HepG2 (cell line): Measurements from ENCODE around the gene NUP153. TPM values are rescaled to one million over a fixed set of nuclear protein-coding genes. Genes with fewer than 3 reads are reported as not detected.

Source experiments
- ATAC-seq: fragments of 200-7000 bp; cut with Tn5 transposase; 3 replicates; pipeline ENCODE4 v1.9.1; 2020; ENCODE audit warnings: mild to moderate bottlenecking, moderate library complexity
- BruUV-seq: library from RNA; stranded (reverse); fragments of 400-500 nt; replicated peaks from 2 replicates; lab custom pipeline; 2021; lab: Mats Ljungman, UMichigan
- CTCF ChIA-PET: fragments of 300-600 bp; formaldehyde crosslinking; extraction: SDS; loops from one replicate; lab custom pipeline; 2021; ENCODE audit warnings: low total read pairs, inconsistent platforms, low intra/inter-chr PET ratio; lab: Yijun Ruan, JAX
- POLR2A ChIA-PET: fragments of 350-600 bp; sonication (Branson Sonifier 250); formaldehyde crosslinking; loops from one replicate; lab custom pipeline; 2020; ENCODE audit warnings: antibody characterized with exemption, inconsistent platforms; lab: Yijun Ruan, JAX
- DNase-seq: peaks from one replicate; pipeline ENCODE4 v3.0.0-alpha.2; 2015; ENCODE audit warnings: low spot score
- FAIRE-seq: peaks from 3 replicates; lab custom pipeline; 2011; peaks lifted over from hg19 to GRCh38; lab: Jason Lieb, UNC
- H2AFZ ChIP-seq: one replicate; pipeline ENCODE4 v1.6.1; 2011; ENCODE audit warnings: low read length, inconsistent platforms
- H3K27ac ChIP-seq: fragments of 300-600 bp; 3 replicates; pipeline ENCODE4 v1.8.0; 2011; ENCODE audit warnings: mixed run types, mild to moderate bottlenecking, mixed read lengths, low read length, inconsistent platforms; ENCODE audit not compliant: insufficient read depth; ENCODE audit errors: extremely low read length
- H3K27me3 ChIP-seq, 2 experiments: fragments of 200-600 bp in 1 of 2; 2 replicates in 1 of 2; 3 replicates in 1 of 2; pipeline versions ENCODE4 v1.6.0 to v1.8.0; 2011; ENCODE audit warnings: low read length in 2 of 2, mild to moderate bottlenecking in 2 of 2, moderate library complexity in 2 of 2, inconsistent platforms in 1 of 2; ENCODE audit not compliant: insufficient read depth in 2 of 2, control insufficient read depth in 1 of 2
- H3K36me3 ChIP-seq, 2 experiments: fragments of 200-600 bp in 1 of 2; replicated peaks in 1 of 2; 2 replicates in 1 of 2; 3 replicates in 1 of 2; pipeline versions ENCODE4 v1.5.1 to v1.8.0; 2011; ENCODE audit warnings: low read length in 2 of 2, inconsistent platforms in 1 of 2; ENCODE audit not compliant: insufficient read depth in 2 of 2, control insufficient read depth in 1 of 2
- H3K4me1 ChIP-seq: 2 replicates; pipeline ENCODE4 v1.5.1; 2012; ENCODE audit warnings: low read length, inconsistent platforms; ENCODE audit not compliant: insufficient read depth
- H3K4me2 ChIP-seq: 2 replicates; pipeline ENCODE4 v1.6.0; 2011; ENCODE audit warnings: low read depth, low read length, inconsistent platforms
- H3K4me3 ChIP-seq, 3 experiments: fragments of 200-600 bp in 1 of 3; sonication (generic), shearing (Covaris generic) in 1 of 3; replicated peaks in 1 of 3; 2 replicates each; pipeline ENCODE4 v1.5.1; 2011 to 2016; ENCODE audit warnings: low read length in 3 of 3, inconsistent platforms in 2 of 3, low read depth in 2 of 3, mild to moderate bottlenecking in 2 of 3, control low read depth in 1 of 3, mixed read lengths in 1 of 3; ENCODE audit not compliant: insufficient read depth in 1 of 3
- H3K79me2 ChIP-seq: one replicate; pipeline ENCODE4 v1.6.1; 2011; ENCODE audit warnings: low read length, inconsistent platforms; ENCODE audit not compliant: insufficient read depth
- H3K9ac ChIP-seq: 2 replicates; pipeline ENCODE4 v1.6.0; 2011; ENCODE audit warnings: mild to moderate bottlenecking, low read depth, low read length, inconsistent platforms; ENCODE audit not compliant: insufficient read depth
- H3K9me3 ChIP-seq: 2 replicates; pipeline ENCODE4 v1.5.1; 2012; ENCODE audit warnings: mild to moderate bottlenecking, low read length
- H4K20me1 ChIP-seq: 2 replicates; pipeline ENCODE4 v1.6.0; 2011; ENCODE audit warnings: inconsistent platforms, mild to moderate bottlenecking, low read length, moderate library complexity; ENCODE audit not compliant: insufficient read depth
- ATF7 ChIP-seq, 2 experiments: fragments of 450-650 bp in 1 of 2; sonication (generic) in 1 of 2; formaldehyde crosslinking in 1 of 2; IDR thresholded peaks; 2 replicates each; pipeline versions ENCODE4 v1.4.0 to v1.6.1; 2016 to 2020; ENCODE audit warnings: antibody characterized with exemption in 1 of 2, mild to moderate bottlenecking in 1 of 2, missing genetic modification reagents in 1 of 2
- CTCF ChIP-seq: sonication (generic); formaldehyde crosslinking; IDR thresholded peaks from 2 replicates; pipeline ENCODE4 v1.5.0; 2020; ENCODE audit warnings: mild to moderate bottlenecking, missing genetic modification reagents, moderate library complexity
- POLR2AphosphoS5 ChIP-seq: IDR thresholded peaks from 2 replicates; pipeline ENCODE4 v1.6.1; 2012; ENCODE audit warnings: low read depth, low read length
- SRSF1 ChIP-seq: fragments of 200-400 bp; formaldehyde crosslinking; optimal IDR thresholded peaks from 2 replicates; pipeline ENCODE3; 2017; ENCODE audit warnings: mild to moderate bottlenecking, low read depth, low read length, moderate library complexity
- TBP ChIP-seq: sonication (generic); formaldehyde crosslinking; IDR thresholded peaks from 2 replicates; pipeline ENCODE4 v1.5.0; 2020; ENCODE audit warnings: missing genetic modification reagents
- ZBTB37 ChIP-seq: sonication (generic); formaldehyde crosslinking; IDR thresholded peaks from 2 replicates; pipeline ENCODE4 v1.4.0; 2020; ENCODE audit warnings: mild to moderate bottlenecking, missing genetic modification reagents
- ZC3H4 ChIP-seq: sonication (generic); formaldehyde crosslinking; IDR thresholded peaks from 2 replicates; pipeline ENCODE4 v1.4.0; 2020; ENCODE audit warnings: missing genetic modification reagents, borderline replicate concordance
- ZNF253 ChIP-seq: sonication (generic); formaldehyde crosslinking; IDR thresholded peaks from 2 replicates; pipeline ENCODE4 v1.8.0; 2022; ENCODE audit warnings: mild to moderate bottlenecking, missing genetic modification reagents, borderline replicate concordance
- ZNF547 ChIP-seq: sonication (generic); formaldehyde crosslinking; IDR thresholded peaks from 2 replicates; pipeline ENCODE4 v1.5.1; 2020; ENCODE audit warnings: mild to moderate bottlenecking, missing genetic modification reagents
- ZNF557 ChIP-seq: sonication (generic); formaldehyde crosslinking; IDR thresholded peaks from 2 replicates; pipeline ENCODE4 v1.4.0; 2020; ENCODE audit warnings: missing genetic modification reagents
- WGBS: methylation state at CpG from one replicate; pipeline ENCODE4 v1.1.6; 2017; ENCODE audit warnings: low lambda C conversion rate; 5-methylcytosine and 5-hydroxymethylcytosine counted together
- in situ Hi-C: cut with HindIII; loops from 2 replicates; pipeline ENCODE4 v1.10.0; 2017; ENCODE audit warnings: low pct_unique_long_range_greater_than_20kb; ENCODE audit not compliant: extremely low pct_ligation_motif_present
- intact Hi-C: fragments of 100-400 bp; cut with micrococcal nuclease; formaldehyde crosslinking; loops from one replicate; pipeline ENCODE4 v1.10.0; 2022; ENCODE audit not compliant: unreplicated experiment
- polyA plus RNA-seq, 8 experiments: library from polyadenylated mRNA; depleted of rRNA in 3 of 8; stranded (reverse) in 7 of 8; unstranded in 1 of 8; fragments of >200 nt; fragmentation: Illumina TruSeq in 4 of 8; extraction: Trizol in 4 of 8; gene quantifications; 2 replicates each; pipeline versions ENCODE4 v1.2.1 to v1.2.3, GENCODE V29; 2011 to 2016; ENCODE audit warnings: low read depth in 4 of 8, missing spikeins in 1 of 8, mixed read lengths in 1 of 8; ENCODE audit not compliant: insufficient read depth in 1 of 8
- total RNA-seq, 5 experiments: library from RNA; depleted of rRNA; stranded (reverse); fragments of >200 nt; fragmentation: Illumina TruSeq; extraction: Trizol; gene quantifications; 2 replicates each; pipeline ENCODE4 v1.2.3, GENCODE V29; 2016; ENCODE audit warnings: low read depth in 1 of 5
- TF ChIP-seq, protein P1 (sequence below): sonication (generic); formaldehyde crosslinking; IDR thresholded peaks from 2 replicates; pipeline ENCODE4 v1.5.0; 2020; ENCODE audit warnings: missing genetic modification reagents, mild to moderate bottlenecking, borderline replicate concordance
- TF ChIP-seq, protein P2 (sequence below): sonication (generic); formaldehyde crosslinking; IDR thresholded peaks from 2 replicates; pipeline ENCODE4 v1.8.0; 2022; ENCODE audit warnings: mild to moderate bottlenecking, missing genetic modification reagents, moderate library complexity
- TF ChIP-seq, protein P3 (sequence below): sonication (generic); formaldehyde crosslinking; IDR thresholded peaks from 2 replicates; pipeline ENCODE4 v1.8.1; 2023; ENCODE audit warnings: mild to moderate bottlenecking, moderate library complexity, missing genetic modification reagents
- TF ChIP-seq, protein P4 (sequence below): IDR thresholded peaks from 2 replicates; pipeline ENCODE4 v1.4.0; 2020; ENCODE audit warnings: mild to moderate bottlenecking, missing genetic modification reagents

Gene NUP153
- total and polyA plus RNA-seq, 2 of the 13 experiments (the other 11 are each of a cell fraction or from before 2014, with no cell fraction given), result 29.8 to 55.2 TPM

DNA sequence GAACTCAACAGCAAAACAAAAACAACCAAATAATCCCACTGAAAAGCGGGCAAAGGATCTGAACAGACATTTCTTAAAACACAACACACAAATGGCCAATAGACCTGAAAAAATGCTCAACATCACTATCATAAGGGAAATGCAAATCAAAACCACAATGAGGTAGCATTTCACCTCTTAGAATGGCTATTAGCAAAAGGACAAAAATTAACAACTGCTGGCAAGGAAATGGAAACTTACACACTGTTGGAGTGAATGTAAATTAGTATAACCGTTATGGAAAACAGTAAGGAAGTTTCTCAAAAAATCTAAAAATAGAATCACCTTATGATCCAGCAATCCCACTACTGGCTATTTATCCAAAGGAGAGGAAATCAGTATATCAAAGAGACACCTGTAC, 85.7 kb downstream of the NUP153 start:
- Histone ChIP-seq H3K27ac (no peak overlapping the region), H3K4me2 (no peak overlapping the region), H3K4me3 (no peak overlapping the region), H3K4me1 (no peaks in the 10 kb centered on the region), H3K9ac (no peak overlapping the region), H4K20me1 (no peaks in the 10 kb centered on the region), H2AFZ (no peak overlapping the region), H3K9me3 (no peaks in the 10 kb centered on the region), H3K79me2 (peaks cover 9% of the 10 kb centered on the region), H3K27me3 (no peaks in the 10 kb centered on the region), H3K36me3 (peaks cover 12 to 80% of the 10 kb centered on the region in 2 experiments)
- FAIRE-seq (no peak), DNase-seq (no peak), ATAC-seq (no peak)
- no TSS peak for BruUV-seq
- POLR2A ChIA-PET, result no interaction called here
- in situ Hi-C loops, result no loop called here
- CTCF ChIA-PET, result no interaction called here
- 94% methylated on average over 2 of the region's 2 CpGs for WGBS
- intact Hi-C loops, result no loop called here
- no peak for TF ChIP-seq ZNF557 (CRISPR knock-in tag)
- TF ChIP-seq SRSF1, result no peak
- TF ChIP-seq, protein P1, sequence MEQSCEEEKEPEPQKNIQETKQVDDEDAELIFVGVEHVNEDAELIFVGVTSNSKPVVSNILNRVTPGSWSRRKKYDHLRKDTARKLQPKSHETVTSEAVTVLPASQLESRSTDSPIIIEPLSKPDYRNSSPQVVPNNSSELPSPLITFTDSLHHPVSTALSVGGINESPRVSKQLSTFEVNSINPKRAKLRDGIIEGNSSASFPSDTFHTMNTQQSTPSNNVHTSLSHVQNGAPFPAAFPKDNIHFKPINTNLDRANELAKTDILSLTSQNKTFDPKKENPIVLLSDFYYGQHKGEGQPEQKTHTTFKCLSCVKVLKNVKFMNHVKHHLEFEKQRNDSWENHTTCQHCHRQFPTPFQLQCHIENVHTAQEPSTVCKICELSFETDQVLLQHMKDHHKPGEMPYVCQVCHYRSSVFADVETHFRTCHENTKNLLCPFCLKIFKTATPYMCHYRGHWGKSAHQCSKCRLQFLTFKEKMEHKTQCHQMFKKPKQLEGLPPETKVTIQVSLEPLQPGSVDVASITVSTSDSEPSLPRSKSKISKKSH (CRISPR knock-in tag), result no peak
- TF ChIP-seq, protein P2, sequence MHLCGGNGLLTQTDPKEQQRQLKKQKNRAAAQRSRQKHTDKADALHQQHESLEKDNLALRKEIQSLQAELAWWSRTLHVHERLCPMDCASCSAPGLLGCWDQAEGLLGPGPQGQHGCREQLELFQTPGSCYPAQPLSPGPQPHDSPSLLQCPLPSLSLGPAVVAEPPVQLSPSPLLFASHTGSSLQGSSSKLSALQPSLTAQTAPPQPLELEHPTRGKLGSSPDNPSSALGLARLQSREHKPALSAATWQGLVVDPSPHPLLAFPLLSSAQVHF (CRISPR knock-in tag), result no peak
- no peak for TF ChIP-seq ZBTB37 (CRISPR knock-in tag)
- TF ChIP-seq, protein P3, sequence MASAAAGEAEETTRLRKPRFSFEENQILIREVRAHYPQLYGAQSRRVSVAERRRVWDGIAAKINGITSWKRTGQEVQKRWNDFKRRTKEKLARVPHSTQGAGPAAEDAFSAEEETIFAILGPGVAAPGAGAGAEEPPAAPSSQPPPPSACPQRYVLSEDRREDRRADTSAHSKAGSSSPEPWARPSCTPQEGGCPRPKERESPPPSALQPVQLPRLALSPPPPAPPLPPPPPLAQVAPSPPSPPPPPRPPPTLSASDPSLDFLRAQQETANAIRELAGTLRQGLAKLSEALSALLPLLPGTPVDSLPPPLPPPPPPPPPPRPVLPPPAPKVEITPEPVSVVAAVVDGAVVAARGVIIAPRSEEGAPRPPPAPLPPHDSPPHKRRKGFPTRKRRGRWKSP (CRISPR knock-in tag), result no peak
- no peak for TF ChIP-seq ZNF253 (CRISPR knock-in tag)
- no peak for TF ChIP-seq TBP (CRISPR knock-in tag)
- no peak for TF ChIP-seq POLR2AphosphoS5
- no peak for TF ChIP-seq ZNF547 (CRISPR knock-in tag)
- no peak for TF ChIP-seq ZC3H4 (CRISPR knock-in tag)
- TF ChIP-seq, protein P4, sequence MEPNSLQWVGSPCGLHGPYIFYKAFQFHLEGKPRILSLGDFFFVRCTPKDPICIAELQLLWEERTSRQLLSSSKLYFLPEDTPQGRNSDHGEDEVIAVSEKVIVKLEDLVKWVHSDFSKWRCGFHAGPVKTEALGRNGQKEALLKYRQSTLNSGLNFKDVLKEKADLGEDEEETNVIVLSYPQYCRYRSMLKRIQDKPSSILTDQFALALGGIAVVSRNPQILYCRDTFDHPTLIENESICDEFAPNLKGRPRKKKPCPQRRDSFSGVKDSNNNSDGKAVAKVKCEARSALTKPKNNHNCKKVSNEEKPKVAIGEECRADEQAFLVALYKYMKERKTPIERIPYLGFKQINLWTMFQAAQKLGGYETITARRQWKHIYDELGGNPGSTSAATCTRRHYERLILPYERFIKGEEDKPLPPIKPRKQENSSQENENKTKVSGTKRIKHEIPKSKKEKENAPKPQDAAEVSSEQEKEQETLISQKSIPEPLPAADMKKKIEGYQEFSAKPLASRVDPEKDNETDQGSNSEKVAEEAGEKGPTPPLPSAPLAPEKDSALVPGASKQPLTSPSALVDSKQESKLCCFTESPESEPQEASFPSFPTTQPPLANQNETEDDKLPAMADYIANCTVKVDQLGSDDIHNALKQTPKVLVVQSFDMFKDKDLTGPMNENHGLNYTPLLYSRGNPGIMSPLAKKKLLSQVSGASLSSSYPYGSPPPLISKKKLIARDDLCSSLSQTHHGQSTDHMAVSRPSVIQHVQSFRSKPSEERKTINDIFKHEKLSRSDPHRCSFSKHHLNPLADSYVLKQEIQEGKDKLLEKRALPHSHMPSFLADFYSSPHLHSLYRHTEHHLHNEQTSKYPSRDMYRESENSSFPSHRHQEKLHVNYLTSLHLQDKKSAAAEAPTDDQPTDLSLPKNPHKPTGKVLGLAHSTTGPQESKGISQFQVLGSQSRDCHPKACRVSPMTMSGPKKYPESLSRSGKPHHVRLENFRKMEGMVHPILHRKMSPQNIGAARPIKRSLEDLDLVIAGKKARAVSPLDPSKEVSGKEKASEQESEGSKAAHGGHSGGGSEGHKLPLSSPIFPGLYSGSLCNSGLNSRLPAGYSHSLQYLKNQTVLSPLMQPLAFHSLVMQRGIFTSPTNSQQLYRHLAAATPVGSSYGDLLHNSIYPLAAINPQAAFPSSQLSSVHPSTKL (CRISPR knock-in tag), result no peak
- TF ChIP-seq ATF7 (IDR thresholded peaks at IDR 0.05), result no peak
- TF ChIP-seq ATF7 (CRISPR knock-in tag; IDR thresholded peaks at IDR 0.05), result no peak
- no peak for TF ChIP-seq CTCF (CRISPR knock-in tag)
